ENCODE data around the gene NT5C1B.

GRCh38 chr2:18550433-18550832 is 38.9 kb downstream of the NT5C1B start:
- no peak for TF ChIP-seq ZNF565 (CRISPR knock-in tag; conservative IDR thresholded peaks at IDR 0.05; ENCODE audit: low read depth)
- TF ChIP-seq PATZ1 (CRISPR knock-in tag; IDR thresholded peaks at IDR 0.05; ENCODE audit: borderline replicate concordance), result no peak
- TF ChIP-seq, protein P1, sequence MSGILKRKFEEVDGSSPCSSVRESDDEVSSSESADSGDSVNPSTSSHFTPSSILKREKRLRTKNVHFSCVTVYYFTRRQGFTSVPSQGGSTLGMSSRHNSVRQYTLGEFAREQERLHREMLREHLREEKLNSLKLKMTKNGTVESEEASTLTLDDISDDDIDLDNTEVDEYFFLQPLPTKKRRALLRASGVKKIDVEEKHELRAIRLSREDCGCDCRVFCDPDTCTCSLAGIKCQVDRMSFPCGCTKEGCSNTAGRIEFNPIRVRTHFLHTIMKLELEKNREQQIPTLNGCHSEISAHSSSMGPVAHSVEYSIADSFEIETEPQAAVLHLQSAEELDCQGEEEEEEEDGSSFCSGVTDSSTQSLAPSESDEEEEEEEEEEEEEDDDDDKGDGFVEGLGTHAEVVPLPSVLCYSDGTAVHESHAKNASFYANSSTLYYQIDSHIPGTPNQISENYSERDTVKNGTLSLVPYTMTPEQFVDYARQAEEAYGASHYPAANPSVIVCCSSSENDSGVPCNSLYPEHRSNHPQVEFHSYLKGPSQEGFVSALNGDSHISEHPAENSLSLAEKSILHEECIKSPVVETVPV (CRISPR knock-in tag; IDR thresholded peaks at IDR 0.05), result no peak
- TF ChIP-seq CSDC2 (CRISPR knock-in tag; IDR thresholded peaks at IDR 0.05), result no peak
- no peak for TF ChIP-seq BACH2 (CRISPR knock-in tag; IDR thresholded peaks at IDR 0.05; ENCODE audit: borderline replicate concordance)
- TF ChIP-seq ISL1 (CRISPR knock-in tag; IDR thresholded peaks at IDR 0.05), result no peak
- no peak for TF ChIP-seq TCF4 (CRISPR knock-in tag; IDR thresholded peaks at IDR 0.05; ENCODE audit: borderline replicate concordance)
- TF ChIP-seq, protein P2, sequence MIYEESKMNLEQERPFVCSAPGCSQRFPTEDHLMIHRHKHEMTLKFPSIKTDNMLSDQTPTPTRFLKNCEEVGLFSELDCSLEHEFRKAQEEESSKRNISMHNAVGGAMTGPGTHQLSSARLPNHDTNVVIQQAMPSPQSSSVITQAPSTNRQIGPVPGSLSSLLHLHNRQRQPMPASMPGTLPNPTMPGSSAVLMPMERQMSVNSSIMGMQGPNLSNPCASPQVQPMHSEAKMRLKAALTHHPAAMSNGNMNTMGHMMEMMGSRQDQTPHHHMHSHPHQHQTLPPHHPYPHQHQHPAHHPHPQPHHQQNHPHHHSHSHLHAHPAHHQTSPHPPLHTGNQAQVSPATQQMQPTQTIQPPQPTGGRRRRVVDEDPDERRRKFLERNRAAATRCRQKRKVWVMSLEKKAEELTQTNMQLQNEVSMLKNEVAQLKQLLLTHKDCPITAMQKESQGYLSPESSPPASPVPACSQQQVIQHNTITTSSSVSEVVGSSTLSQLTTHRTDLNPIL (CRISPR knock-in tag; IDR thresholded peaks at IDR 0.05; ENCODE audit: low read depth), result no peak
- no peak for TF ChIP-seq ZFP30 (CRISPR knock-in tag; IDR thresholded peaks at IDR 0.05)
- TF ChIP-seq TOX (CRISPR knock-in tag; IDR thresholded peaks at IDR 0.05; ENCODE audit: borderline replicate concordance), result no peak
- TF ChIP-seq, protein P3, sequence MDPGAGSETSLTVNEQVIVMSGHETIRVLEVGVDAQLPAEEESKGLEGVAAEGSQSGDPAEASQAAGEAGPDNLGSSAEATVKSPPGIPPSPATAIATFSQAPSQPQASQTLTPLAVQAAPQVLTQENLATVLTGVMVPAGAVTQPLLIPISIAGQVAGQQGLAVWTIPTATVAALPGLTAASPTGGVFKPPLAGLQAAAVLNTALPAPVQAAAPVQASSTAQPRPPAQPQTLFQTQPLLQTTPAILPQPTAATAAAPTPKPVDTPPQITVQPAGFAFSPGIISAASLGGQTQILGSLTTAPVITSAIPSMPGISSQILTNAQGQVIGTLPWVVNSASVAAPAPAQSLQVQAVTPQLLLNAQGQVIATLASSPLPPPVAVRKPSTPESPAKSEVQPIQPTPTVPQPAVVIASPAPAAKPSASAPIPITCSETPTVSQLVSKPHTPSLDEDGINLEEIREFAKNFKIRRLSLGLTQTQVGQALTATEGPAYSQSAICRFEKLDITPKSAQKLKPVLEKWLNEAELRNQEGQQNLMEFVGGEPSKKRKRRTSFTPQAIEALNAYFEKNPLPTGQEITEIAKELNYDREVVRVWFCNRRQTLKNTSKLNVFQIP (CRISPR knock-in tag; IDR thresholded peaks at IDR 0.05; ENCODE audit: borderline replicate concordance, low read depth), result no peak

Data from SK-N-SH treated with all-trans-retinoic acid at 6 μM for 48 hours (cell line).